Astrocyte (in vitro differentiated cells and primary cell): ENCODE results near the gene NCKAP5L.

Experiments
- EZH2 ChIP-seq: IDR thresholded peaks from 2 replicates; pipeline ENCODE4 v1.6.1; 2012; ENCODE audit warnings: mild to moderate bottlenecking, low read length, inconsistent platforms; ENCODE audit not compliant: insufficient read depth
- TF ChIP-seq, protein P1 (sequence below): IDR thresholded peaks from 2 replicates; pipeline ENCODE4 v1.5.1; 2011; ENCODE audit warnings: low read depth, mild to moderate bottlenecking, inconsistent platforms, low read length, moderate library complexity; ENCODE audit not compliant: insufficient read depth

DNA sequence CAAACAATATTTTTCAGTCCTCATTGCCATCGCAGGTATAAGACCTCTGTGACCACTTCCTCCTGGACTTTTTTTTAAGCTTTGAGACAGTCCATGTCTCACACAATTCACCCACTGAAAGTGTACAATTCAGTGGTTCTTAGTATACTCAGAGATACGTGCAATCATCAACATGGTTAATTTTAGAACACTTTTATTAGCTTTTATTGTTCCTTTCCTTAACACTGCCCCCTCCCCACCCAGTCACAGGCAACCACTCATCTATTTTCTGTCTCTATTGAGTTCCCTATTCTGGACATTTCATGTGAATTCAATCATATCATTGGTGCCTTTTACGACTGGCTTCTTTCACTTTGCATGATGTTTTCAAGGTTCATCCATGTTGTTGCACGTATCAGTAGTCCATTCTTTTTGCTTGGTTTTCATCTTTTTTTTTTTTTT, 16.2 kb downstream of the NCKAP5L start:
- TF ChIP-seq EZH2: no peak
- TF ChIP-seq, protein P1, sequence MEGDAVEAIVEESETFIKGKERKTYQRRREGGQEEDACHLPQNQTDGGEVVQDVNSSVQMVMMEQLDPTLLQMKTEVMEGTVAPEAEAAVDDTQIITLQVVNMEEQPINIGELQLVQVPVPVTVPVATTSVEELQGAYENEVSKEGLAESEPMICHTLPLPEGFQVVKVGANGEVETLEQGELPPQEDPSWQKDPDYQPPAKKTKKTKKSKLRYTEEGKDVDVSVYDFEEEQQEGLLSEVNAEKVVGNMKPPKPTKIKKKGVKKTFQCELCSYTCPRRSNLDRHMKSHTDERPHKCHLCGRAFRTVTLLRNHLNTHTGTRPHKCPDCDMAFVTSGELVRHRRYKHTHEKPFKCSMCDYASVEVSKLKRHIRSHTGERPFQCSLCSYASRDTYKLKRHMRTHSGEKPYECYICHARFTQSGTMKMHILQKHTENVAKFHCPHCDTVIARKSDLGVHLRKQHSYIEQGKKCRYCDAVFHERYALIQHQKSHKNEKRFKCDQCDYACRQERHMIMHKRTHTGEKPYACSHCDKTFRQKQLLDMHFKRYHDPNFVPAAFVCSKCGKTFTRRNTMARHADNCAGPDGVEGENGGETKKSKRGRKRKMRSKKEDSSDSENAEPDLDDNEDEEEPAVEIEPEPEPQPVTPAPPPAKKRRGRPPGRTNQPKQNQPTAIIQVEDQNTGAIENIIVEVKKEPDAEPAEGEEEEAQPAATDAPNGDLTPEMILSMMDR: no peak
